Measurements from ENCODE around the gene NHLRC4. TPM values are rescaled to one million over a fixed set of nuclear protein-coding genes. Genes with fewer than 3 reads are reported as not detected.

NHLRC4 gene
- polyA plus RNA-seq, 3 donors, result 0.29 to 0.57 (median 0.36) TPM

DNA sequence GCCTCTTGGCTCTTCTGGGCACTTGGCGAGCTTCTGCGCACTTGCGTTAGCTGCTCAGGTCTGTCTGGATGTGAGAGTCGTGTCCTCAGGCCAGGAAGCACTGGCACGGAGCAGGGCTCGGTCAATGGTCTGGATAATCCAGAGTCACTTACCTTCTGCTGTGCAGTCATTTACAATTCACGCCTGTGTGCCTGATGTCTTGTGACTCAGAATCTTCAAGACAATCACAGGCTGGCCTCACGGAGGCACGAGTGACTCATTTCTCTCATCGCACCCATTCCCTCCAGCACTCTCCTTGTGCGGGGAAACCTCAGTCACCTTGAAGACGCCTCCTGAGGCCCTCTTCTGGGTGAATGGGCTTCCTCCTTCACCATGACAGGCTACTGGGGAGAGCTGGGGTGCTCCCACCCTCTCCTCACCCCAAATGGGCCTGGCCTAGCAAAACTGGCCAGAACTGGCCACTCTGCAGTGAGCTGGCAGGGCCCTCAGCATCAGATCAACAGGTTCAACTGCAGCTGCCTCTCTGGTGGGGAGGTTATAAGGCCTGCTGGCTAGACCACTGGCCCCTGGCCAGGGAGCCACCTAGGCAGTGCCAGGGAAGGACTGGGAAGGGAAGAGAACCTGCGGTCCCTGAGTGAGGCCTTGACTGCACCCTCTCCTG is 41.2 kb upstream of the NHLRC4 start:
- H3K9ac ChIP-seq (ENCODE audit: insufficient read depth, low read length, poor library complexity, severe bottlenecking), result peak overlapping the region; percentile 85
- H3K79me2 ChIP-seq (ENCODE audit: insufficient read depth, low read length), result peaks cover 34% of the 10 kb centered on the region
- 79% methylated on average over 13 of the region's 13 CpGs for WGBS (ENCODE audit: insufficient coverage)
- H3K4me3 ChIP-seq (replicated peaks in 1 of 3; ENCODE audit: low read depth in 2 of 3, low read length in 3 of 3), result no peak overlapping the region
- peak overlapping the region; percentile 82 for H3K4me2 ChIP-seq (replicated peaks; ENCODE audit: extremely low read depth, low read length, poor library complexity, severe bottlenecking)
- no peaks in the 10 kb centered on the region for H3K9me3 Mint-ChIP-seq
- peaks cover 0 to 4% of the 10 kb centered on the region in 2 donors for H3K36me3 ChIP-seq (replicated peaks in 1 of 2; ENCODE audit: control insufficient read depth in 1 of 2, insufficient read depth in 2 of 2, low read length in 2 of 2)
- TF ChIP-seq, protein P1, sequence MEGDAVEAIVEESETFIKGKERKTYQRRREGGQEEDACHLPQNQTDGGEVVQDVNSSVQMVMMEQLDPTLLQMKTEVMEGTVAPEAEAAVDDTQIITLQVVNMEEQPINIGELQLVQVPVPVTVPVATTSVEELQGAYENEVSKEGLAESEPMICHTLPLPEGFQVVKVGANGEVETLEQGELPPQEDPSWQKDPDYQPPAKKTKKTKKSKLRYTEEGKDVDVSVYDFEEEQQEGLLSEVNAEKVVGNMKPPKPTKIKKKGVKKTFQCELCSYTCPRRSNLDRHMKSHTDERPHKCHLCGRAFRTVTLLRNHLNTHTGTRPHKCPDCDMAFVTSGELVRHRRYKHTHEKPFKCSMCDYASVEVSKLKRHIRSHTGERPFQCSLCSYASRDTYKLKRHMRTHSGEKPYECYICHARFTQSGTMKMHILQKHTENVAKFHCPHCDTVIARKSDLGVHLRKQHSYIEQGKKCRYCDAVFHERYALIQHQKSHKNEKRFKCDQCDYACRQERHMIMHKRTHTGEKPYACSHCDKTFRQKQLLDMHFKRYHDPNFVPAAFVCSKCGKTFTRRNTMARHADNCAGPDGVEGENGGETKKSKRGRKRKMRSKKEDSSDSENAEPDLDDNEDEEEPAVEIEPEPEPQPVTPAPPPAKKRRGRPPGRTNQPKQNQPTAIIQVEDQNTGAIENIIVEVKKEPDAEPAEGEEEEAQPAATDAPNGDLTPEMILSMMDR (IDR thresholded peaks at IDR 0.05), result no peak
- intact Hi-C loops (cut with micrococcal nuclease), result loop anchor here (2.0 to 5.0 kb wide), 4 partner anchors 63 to 128 kb away; partner anchors contain the start of genes METTL26 (in 2 of the 2), DECR2 (in 1 of the 2) and NME4 (in 1 of the 2)
- H3K4me1 Mint-ChIP-seq, result peaks cover 39% of the 10 kb centered on the region
- peaks cover 32% of the 10 kb centered on the region for H4K20me1 ChIP-seq (ENCODE audit: insufficient read depth, low read length)
- H3K27ac ChIP-seq (ENCODE audit: low read depth in 1 of 2, low read length in 2 of 2), result no peak overlapping the region
- no peak overlapping the region for H3K4me3 Mint-ChIP-seq
- H3K4me1 ChIP-seq (ENCODE audit: control insufficient read depth in 1 of 2, insufficient read depth in 2 of 2, low read length in 2 of 2), result peaks cover 29 to 43% of the 10 kb centered on the region in 2 donors
- H3K27me3 Mint-ChIP-seq (ENCODE audit: low read depth in 3 of 3), result peaks cover 0 to 2% (median 1%) of the 10 kb centered on the region in 3 donors
- H3K36me3 Mint-ChIP-seq, result peaks cover 2 to 11% of the 10 kb centered on the region in 2 donors
- H3K27me3 ChIP-seq (ENCODE audit: control insufficient read depth in 2 of 2, insufficient read depth in 2 of 2, low read length in 2 of 2), result no peaks in the 10 kb centered on the region
- DNase-seq, result peak; percentile 7 to 53 (median 12)
- H3K9me3 ChIP-seq (replicated peaks in 1 of 2; ENCODE audit: control insufficient read depth in 1 of 2, insufficient read depth in 1 of 2, low read length in 2 of 2), result no peaks in the 10 kb centered on the region
- H2AFZ ChIP-seq (ENCODE audit: insufficient read depth, low read depth, low read length, poor library complexity, severe bottlenecking), result no peak overlapping the region
- H3K27ac Mint-ChIP-seq, result peak overlapping the region in 2 of 7 donors; percentile 33 to 72

DNA sequence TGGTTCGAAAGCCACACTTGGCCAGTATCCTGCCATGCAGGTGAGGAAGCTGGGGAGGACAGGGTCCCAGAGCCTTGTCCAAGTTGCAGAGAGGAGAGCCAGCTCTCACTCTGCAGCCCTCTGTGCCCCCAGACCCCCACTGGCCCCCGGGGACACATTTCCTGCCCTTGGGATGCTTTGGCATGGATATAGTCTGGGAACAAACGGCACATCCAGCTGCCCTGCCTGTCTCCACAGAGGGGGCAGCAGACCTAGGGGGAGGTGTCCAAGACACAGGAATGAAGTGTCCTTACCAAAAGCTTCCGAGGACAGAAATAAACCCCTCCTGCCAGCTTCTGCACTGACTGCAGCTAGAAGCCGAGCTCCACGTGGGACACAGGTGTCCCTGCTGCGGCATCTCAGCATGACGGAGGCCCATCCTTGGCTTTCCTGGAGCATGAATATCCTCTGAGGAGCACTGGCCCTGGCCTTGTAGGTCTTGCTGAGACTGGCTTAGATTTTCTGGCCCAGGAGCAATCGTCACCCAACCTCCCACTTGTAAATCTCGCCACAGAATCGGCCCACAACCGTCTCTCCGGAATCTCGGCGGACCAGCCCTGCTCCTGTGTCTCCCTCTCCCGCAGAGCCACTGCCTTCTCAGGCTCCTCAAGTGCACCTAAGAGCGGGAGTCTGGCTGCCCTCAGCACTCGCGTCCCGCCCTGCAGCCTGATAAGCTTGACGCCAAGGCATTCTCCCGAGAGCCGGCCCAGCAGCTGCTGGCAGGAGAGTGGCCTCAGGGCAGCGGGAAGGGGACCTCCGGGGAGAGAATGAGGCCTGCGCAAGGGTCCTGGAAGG is 40.4 kb upstream of the NHLRC4 start:
- Mint-ChIP-seq H3K4me1 (peaks cover 39% of the 10 kb centered on the region), H3K9me3 (no peaks in the 10 kb centered on the region), H3K27ac (peak overlapping the region; percentile 19 to 86 (median 72)), H3K27me3 (ENCODE audit: low read depth in 3 of 3) (peaks cover 0 to 2% (median 1%) of the 10 kb centered on the region in 3 donors), H3K4me3 (peak overlapping the region; percentile 74 to 83), H3K36me3 (peaks cover 2 to 11% of the 10 kb centered on the region in 2 donors)
- Histone ChIP-seq H3K79me2 (ENCODE audit: insufficient read depth, low read length) (peaks cover 42% of the 10 kb centered on the region), H3K4me3 (replicated peaks in 1 of 3; ENCODE audit: low read depth in 2 of 3, low read length in 3 of 3) (peak overlapping the region; percentile 42 to 81 (median 50)), H3K36me3 (replicated peaks in 1 of 2; ENCODE audit: control insufficient read depth in 1 of 2, insufficient read depth in 2 of 2, low read length in 2 of 2) (peaks cover 0 to 4% of the 10 kb centered on the region in 2 donors), H3K9me3 (replicated peaks in 1 of 2; ENCODE audit: control insufficient read depth in 1 of 2, insufficient read depth in 1 of 2, low read length in 2 of 2) (no peaks in the 10 kb centered on the region), H3K27me3 (ENCODE audit: control insufficient read depth in 2 of 2, insufficient read depth in 2 of 2, low read length in 2 of 2) (no peaks in the 10 kb centered on the region), H3K27ac (ENCODE audit: low read depth in 1 of 2, low read length in 2 of 2) (peak overlapping the region; percentile 41 to 92), H3K4me2 (replicated peaks; ENCODE audit: extremely low read depth, low read length, poor library complexity, severe bottlenecking) (peak overlapping the region; percentile 82), H3K9ac (ENCODE audit: insufficient read depth, low read length, poor library complexity, severe bottlenecking) (peak overlapping the region; percentile 85), H3K4me1 (ENCODE audit: control insufficient read depth in 1 of 2, insufficient read depth in 2 of 2, low read length in 2 of 2) (peaks cover 29 to 43% of the 10 kb centered on the region in 2 donors), H4K20me1 (ENCODE audit: insufficient read depth, low read length) (peaks cover 39% of the 10 kb centered on the region), H2AFZ (ENCODE audit: insufficient read depth, low read depth, low read length, poor library complexity, severe bottlenecking) (peak overlapping the region; percentile 77)
- TF ChIP-seq, protein P1 (IDR thresholded peaks at IDR 0.05), result no peak
- 7% methylated on average over 23 of the region's 26 CpGs for WGBS (ENCODE audit: insufficient coverage)
- intact Hi-C loops (cut with micrococcal nuclease), result loop anchor here (2.0 to 5.0 kb wide), 4 partner anchors 62 to 129 kb away; partner anchors contain the start of genes METTL26 (in 2 of the 2), DECR2 (in 1 of the 2) and NME4 (in 1 of the 2)
- peak in 1 of 3 donors; percentile 1 for DNase-seq

All from CD14-positive monocyte (primary cell).